HG03342 (cell line): ENCODE data around the gene ZNF804A.

ENCODE experiments used
- ATAC-seq: cut with Tn5 transposase; IDR thresholded peaks from one replicate; pipeline ENCODE4 v1.9.1; 2021; ENCODE audit warnings: mild to moderate bottlenecking, moderate library complexity; ENCODE audit not compliant: unreplicated experiment

Gene ZNF804A

DNA sequence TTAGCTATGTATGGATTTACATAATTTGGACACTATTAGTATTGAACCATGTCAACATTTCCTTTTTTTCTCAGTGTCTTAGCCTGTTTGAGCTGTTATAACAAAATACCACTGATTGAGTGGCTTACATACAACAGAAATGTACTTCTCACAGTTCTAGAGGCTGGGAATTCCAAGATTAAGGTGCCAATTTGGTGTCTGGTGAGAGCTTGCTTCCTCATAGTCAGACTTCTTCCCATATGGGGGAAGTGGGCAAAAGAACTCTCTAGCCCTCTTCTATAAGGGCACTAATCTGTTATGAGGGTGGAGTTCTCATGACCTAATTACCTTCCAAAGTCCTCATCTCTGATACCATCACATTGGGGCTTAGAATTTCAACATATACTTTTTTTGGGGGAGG is 12.6 kb downstream of the ZNF804A start:
- no peak for ATAC-seq

DNA sequence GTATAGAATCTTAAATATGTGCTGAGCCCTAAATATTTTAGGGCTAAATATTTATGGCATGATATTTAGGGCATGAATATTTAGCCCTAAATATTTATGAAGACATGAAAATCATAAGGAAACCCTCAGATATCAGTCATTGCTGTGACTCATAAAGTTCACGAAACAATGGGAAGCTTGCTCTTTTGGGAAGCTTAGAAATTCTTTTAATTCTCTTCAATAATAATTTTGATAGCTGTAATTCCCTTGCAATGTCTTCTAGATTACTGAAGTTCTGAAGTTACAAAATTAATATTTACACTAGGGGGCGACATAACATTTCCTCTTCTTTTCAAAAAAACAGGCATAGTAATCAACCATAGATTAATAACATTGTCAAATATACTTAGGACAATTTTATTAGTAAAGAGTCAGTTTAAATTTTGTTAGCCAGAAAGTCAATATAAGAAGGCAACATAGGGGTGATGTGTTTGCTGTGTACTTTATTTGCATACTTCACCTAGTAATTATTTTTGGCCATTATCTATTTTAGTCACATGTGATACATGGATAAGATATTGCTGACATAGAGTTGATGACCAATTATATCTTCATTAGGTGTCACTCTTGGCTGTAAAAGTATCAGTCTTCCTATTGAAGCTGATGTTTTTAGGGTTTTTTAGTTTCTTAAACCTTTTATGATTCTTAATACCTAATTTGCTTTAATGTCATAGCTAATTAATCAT is 13.2 kb downstream of the ZNF804A start:
- ATAC-seq = peak; percentile 50

DNA sequence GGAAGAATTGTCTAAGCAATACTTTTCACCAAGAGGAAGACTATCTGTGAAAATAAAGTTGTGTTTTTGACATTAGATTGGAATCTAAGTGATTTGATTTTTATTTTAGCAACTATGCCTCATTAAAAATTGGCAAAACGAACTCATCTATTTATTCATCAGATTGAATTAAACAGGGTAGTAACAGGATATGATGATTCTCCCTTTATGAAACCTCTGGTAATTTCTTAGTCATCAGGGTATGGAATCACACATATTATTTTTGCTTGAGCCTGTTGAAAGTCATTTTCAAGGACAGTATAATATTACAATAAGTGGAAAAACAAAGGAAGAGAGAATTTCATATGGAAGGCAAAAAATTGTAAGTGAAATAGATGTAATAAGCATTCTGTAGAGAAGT is 22.0 kb downstream of the ZNF804A start:
- ATAC-seq = no peak

DNA sequence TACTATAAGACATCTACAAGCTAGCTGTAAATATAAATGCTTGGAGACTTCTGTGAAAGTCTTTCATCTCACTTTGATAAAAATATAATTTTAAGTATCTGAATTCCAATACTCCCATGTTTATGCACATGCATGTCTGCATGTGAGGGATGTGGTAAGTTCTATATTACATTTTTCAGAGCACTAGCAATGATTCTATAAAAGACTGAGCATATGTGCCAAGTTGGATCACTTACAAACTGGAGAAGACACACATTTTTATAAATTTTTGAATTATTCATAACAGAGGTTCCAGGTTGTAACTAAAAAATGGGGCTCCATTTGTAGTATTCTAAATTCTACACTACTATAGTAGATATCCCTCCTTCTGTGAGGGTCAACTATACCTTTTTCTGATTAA is 26.0 kb downstream of the ZNF804A start:
- no peak for ATAC-seq

DNA sequence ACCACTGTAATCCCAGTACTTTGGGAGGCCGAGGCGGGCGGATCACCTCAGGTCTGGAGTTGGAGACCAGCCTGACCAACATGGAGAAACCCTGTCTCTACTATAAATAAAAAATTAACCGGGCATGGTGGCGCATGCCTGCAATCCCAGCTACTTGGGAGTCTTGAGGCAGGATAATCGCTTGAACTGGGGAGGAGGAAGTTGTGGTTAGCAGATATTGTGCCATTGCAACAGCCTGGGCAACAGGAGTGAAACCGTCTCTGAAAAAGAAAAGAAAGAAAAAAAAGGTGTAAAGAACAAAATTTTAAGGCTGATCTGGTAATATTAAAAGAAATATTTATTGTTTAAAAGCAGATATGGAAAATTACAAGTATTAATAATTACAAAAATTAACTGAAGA is 29.7 kb downstream of the ZNF804A start:
- ATAC-seq = no peak

DNA sequence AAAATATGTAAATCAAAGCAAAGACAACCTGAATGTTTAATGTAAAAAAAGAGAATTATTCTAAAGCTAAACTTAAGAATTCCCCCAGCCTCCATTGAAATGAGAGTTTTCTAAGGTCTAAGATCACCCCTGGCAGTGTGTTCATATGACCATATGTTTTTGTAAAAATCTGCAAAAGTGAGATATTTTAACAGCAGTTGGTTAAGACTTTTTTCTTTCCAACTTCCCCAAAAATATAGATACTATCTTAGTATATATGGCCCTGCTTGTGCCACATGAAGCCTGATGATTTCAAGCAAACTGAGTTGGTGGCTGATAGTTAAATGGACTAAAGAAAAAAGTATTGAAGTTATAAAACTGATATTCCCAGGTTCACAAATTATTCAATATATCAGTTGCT is 35.4 kb downstream of the ZNF804A start:
- ATAC-seq = no peak

DNA sequence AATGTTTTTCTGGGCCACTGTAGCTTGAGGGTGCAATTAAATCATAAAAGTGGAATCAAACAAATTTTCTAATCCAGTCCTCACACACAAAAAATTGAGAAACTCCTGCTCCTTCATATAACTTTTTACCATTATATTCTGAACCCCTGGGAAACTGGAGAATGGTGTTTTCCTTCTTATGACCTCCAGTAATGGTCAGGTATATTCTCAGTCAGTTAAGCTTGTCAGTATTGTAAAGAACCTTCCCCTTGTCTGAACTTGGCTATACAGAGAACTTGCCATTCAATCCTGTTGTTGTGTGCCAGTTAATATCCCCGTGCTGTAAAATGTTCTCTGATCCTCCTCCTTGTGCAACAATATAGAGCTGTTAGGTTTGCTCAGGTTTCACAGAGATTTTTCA is 39.5 kb downstream of the ZNF804A start:
- ATAC-seq = no peak

DNA sequence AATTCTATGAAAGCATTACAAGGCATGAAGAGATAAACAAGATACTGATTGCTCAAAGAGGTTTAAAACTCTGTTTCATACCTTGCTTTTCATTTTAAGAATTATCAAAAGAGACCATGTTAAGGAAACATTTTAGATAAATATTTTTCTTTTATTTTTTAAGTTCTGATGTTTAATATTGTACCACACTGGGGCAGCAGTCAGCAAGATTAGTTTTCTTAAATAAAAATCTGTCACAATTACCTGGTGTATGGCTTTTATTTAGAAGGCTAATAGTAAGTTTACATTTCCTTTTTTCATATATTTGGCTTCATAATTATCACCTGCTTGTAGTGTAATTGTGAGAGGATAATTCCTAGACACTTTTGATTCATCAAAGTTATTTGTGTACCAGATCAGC is 46.4 kb downstream of the ZNF804A start:
- no peak for ATAC-seq

DNA sequence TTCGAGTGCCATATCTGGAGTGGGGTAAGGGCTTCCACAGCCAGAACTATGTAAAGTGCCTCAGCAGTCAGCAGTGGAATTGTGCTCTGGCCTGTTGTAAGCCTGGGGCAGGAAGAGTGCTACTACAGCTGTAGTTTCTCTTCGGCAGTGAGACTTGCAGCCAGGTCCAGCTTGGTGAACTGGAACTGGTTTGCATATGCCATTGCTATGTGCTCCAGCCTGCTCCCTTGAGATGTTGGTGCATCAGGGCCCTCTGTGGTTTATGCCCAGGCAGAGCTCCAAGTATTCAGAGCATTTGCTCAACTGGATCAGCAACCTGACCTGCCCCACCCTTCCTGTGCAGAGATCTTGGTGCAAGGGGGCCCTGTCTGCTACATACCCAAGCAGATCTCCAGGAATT is 47.8 kb downstream of the ZNF804A start:
- ATAC-seq = no peak

DNA sequence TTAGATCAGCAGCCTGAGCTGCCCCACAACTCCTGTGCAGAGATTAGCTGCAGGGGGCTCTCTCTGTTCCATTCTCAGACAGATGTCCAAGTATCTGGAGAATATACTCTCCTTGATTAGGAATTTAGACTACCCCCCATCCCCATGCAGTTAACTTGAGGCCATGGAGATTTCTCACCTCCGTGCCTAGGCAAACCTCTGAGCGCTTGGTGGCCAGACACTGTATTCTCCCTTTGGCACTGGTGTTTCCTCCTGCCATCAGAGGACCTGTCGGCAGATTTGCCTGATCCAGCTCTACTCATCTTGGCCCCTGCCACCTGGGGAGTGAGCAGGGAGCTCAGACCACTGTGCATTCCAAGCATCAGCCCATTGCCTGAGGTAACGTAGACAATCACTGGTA is 48.3 kb downstream of the ZNF804A start:
- ATAC-seq = no peak

DNA sequence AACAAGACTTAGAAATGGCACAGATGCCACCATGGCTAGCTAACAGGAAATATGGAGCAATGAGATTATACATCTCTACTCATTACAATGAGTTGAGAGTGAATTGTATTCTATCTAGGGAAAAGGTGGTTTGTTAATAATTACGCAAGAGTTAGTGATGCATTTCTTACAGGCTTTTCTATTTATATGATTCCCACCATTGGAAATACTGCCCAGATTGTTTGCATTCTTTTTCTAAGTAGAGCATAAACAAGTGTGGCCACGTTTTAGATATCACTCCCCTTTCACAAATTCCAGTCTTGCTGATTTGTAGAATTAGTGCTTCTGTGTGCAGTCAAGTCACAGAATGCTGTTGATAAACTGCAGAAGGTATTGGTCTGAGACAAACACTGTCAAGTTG is 56.6 kb downstream of the ZNF804A start:
- no peak for ATAC-seq

DNA sequence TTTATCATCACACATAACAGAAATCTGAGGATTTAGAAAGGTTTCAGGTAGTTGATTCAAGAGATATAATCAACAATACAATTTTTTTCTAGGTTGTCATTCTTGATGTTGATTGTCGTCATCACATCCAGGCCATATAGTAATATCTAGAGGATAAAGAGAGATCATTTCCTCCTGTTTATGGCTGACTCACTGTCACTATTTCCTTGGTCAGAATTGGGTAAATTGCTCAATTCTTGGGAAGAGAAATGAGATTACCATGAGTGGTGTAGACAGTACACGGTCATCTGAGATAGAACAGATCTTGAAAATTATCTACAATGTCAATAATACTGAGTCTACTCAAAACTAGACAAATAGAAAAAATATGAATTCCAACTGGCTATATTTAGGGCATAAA is 78.8 kb downstream of the ZNF804A start:
- ATAC-seq = no peak

DNA sequence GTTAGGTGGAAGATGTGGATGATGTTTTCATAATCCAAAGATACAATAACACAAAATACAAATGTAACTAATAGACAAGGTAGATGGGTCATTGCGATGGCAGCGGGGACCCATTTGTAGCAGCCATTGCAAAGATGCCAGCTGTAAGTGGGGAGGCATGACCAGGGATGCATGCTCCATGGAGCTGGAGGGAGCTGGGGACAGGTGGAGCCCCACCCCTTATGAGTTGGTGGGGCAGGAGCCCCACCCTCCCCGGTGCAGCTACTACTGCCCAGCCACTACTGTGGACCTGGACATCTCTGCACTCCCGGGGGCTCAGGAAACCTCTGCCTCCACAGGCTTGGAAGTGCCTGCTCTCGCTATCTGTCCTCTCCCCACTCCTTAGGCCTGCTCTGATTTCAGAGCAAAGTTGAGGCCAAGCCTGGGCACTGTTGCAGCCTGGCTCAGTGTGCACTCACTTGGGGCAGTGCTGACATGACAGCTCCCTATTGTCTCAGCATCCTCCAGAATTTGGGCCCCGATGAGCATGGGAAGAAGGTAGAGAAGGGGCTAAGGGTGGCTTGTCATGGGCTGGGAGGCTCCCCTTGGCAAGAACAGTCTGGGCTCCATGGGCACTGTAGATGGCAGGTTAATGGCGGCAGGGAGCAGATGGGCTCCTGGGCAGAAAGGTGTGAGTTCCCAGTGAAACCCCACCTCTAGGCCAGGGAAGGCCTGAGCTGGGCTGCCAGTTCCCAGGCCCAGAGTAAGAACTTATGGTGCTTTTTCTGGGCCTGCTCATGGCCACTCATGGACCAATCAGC is 81.1 kb downstream of the ZNF804A start:
- no peak for ATAC-seq

DNA sequence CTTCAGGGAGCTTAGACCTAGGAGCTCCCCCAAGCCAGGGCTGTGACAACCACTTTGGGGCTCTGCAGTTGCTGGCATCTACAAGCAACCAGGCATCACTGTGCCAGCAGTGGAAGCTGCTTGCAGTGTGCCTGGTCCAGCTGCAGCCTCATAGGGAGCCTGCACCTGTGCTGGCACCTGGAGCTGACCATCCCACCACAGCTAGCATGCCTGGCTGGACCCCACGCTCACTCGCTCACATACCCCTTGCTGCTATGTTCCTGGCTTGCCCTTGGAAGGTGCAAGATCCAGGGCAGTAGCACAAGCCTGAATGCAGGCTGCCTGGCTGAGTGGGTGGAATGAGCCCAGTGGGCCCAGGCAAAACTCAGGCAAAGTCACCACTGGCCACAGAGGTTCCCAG is 82.5 kb downstream of the ZNF804A start:
- no peak for ATAC-seq

DNA sequence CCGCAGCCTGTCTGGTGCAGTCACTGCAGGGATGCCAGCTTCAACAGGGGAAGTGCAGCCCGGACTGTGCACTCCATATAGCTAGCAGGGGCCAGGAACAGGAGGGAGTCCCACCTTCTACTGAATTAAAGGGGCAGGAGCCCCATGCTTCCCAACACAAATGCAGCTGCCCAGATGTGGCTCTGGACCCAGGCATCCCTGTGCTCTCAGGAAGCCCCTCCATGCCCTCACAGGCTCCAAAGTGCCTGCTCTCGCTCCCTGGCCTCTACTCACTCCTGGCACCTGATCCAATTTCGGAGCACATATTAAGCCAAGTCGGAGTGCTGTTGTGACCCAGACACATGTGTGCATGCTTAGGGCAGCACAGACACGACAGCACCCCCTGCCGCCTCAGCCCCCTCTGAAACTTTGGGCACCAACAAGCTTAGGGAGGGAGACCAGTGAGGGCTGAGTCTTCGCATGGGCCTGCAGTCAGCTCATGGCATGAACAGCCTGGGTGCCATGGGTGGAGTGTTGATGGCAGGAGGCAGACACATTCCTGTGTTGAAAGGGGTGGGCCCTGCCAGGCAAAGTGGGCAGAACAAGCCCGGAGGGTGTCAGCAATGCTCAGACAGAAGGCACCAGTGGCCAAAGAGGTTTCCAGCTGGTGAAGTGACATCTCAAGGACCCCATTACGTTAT is 83.5 kb downstream of the ZNF804A start:
- no peak for ATAC-seq

DNA sequence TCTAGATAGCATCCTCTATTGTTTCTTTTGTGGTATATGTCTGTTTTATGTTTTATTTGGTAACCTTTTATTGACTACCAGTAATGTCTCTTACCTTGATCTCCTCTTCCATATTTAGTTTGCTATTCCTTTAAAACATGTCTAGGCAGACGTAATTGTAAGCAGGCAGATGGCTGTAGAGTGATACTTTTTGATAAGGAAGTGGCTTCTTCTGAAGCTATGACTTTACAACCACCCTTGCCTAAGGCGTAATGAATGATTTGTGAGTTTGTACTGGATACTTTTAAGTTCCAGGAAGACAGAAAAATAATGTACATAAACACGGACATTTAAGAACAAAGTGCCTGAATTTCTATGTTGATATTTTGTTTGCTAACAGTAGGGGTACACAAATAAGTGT is 85.6 kb downstream of the ZNF804A start:
- no peak for ATAC-seq

DNA sequence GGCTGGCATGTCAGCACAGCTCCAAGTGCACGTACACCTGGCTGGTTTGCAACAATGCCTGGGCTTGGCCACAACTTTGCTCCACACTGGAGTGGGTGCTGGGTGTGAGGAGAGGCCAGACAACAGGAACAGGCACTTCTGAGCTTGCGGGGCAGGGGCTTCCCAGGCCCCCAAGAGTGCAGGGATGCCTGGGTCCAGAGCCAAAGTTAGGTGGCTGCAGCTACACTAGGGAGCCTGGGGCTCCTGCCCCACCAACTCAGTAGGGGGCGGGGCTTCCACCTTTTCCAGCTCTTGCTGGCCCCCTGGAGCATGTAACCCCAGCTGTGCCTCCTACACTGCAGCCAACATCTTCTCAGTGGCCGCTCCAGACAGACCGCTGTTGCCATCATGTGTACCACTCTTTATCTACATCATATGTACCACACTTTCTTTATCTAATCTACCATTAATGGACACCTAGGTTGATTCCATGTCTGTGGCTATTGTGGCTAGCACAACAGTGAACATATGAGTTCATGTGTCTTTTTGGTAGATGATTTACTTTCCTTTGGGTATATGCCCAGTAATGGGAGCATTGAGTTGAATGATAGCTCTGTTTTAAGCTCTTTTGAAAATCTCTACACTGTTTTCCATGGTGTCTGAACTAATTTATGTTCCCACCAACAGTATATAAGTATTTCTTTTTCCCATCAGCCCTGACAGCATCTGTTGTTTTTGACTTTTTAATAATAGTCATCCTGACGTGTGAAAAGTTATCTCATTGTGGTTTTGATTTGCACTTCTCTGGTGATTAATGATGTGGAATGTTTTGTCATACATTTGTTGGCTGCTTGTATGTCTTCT is 87.9 kb downstream of the ZNF804A start:
- peak; percentile 51 for ATAC-seq

DNA sequence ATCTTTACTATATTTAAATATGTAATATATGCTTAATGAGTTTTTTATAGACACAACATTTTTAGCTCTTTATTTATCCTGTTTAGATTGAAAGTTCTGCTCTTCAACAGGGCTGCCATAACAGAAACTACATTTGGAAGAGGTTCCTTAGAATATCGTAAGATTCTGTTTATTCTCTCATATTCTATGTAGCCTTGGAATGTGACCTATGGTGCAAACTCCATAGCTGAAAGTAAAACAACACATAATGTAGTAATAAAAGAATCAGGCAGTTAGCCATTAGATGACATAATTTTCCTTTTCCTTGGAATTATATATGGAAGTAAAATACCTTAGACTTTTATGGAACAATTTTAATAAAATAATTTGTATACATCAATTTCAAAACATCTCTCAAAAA is 91.3 kb downstream of the ZNF804A start:
- ATAC-seq = no peak

DNA sequence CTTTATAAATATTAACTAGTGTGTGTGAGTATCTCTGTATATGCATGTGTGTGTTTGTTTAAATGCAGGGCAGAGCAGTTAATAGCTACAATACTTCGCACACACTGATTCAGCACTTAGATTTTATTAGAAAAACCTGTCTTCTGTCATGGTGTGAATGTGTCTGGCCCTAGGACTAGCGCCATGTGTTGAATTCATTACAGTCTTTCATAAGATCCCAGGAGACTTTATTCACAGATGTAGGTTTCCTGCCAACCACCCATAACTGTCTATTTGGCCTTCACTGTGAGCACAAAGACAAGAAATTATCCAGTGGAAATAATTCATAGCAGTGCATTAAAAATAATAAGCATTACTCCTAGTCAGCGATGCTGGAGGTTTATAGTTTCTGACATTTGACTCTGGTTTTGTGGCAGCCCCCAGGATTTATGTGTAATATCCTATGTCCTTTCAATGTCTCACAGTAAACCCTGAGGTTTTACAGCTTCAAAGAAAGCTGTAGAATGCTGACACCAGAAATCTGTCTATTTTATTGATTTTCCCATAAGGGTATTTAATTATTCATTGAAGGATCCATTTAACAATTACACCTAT is 93.9 kb downstream of the ZNF804A start:
- no peak for ATAC-seq

DNA sequence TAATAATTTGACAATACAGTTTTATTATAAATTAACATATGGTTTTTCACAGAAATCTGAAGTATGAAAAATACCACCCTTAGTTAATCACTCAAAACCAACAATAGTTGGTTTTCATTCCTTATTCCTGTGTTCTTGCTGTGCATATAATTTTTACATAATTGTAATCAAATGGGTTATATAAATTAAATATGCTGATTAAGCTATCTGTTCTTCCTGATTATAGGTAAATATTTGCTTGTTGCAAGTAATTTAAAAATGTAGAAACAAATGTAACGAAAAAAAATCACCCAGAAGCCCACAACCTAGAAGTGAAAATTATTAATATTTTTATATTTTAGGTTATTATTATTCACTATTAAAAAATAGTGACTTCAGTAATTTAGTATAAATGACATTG is 98.3 kb downstream of the ZNF804A start:
- no peak for ATAC-seq

DNA sequence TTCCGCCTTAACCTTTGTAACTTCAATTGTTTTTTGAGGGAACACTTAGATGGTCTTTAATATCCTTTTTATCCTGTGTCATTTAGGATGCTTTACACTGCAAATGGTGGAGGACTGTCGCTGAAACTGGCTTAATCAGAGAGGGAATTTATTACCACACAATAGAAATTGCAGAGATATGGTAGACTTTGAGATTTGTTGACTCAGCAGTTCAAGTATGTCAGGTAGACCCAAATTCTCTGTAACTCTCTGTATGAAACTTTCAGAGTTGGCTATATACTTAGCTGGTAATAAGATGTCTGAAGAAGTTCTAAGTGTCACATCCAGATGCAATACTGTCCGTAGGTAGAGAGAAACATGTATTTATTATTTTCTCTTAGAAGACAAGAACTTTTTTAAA is 100.1 kb downstream of the ZNF804A start:
- ATAC-seq = no peak
